UCSD-AML1 (cell line): ENCODE data around the gene NEK2.
"Not testable (repeated sequence)": the region's sequence is repeated elsewhere in the genome, so short reads cannot be mapped to it uniquely, and the experiment has no call there.

Experiments
- DNase-seq: peaks from one replicate; lab custom pipeline; 2025; ENCODE audit not compliant: unreplicated experiment; lab: John Stamatoyannopoulos, UW

The NEK2 gene

GRCh38 chr1:211695135-211695816, 19.9 kb upstream of the NEK2 start:
- peak; percentile 50 for DNase-seq

DNA sequence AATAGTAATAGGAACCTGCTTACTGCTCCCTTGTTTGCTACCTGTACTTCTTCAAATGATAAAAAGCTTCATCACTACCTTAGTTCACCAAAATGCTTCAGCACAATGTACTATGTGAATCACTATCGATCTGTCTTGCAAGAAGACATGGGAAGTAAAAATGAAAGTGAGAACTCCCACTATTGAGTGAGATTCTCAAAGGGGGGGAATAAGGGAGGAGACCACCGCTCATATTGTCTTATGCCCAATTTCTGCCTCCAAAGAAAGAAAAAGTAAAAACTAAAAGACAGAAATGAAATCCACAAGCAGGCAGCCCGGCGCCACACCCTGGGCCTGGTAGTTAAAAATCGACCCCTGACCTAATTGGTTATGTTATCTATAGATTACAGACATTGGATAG, 18.5 kb upstream of the NEK2 start:
- not testable (repeated sequence) for DNase-seq

- DNase-seq = no peak
Measured at GRCh38 chr1:211688421-211688820, 13.0 kb upstream of the NEK2 start.

GRCh38 chr1:211687462-211688215, 12.2 kb upstream of the NEK2 start:
- no peak for DNase-seq

DNA sequence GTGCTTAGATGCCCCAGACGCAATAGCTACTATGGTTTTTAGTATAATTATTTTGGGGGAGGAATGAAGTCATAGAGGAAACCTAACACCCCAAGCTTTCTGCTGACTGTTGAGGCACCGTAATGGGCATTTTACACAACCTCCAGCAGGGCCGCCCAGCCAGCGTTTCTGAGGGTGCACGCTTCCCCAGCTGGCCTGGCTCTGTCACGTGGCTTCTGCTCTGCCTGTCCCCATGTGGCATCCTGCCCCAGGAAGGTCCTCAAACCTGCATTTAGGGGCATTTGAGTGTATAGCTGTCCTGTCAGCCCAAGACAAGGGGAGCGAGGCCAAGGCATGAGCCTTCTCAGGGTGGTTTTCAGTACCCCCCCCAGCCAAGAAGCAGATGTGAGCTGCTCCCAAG, 10.4 kb upstream of the NEK2 start:
- DNase-seq = no peak

DNA sequence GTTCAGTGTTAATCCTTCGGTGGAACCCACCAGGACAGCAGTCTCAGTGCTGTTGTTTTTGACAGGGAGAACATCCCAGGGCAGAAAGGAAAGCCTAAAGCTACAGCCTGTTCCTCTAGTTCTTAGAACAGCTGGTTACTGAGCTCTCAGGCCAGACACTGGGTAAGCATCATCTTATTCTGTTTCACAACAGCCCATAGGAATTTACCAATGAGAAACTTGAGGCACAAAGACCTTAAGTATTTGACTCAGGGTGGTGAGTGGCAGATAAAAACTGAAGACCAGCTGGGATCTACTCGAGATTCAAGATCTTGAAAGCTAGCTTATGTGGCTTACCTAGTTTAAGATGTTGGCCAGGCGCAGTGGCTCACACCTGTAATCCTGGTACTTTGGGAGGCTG, 9.4 kb upstream of the NEK2 start:
- no peak for DNase-seq

DNA sequence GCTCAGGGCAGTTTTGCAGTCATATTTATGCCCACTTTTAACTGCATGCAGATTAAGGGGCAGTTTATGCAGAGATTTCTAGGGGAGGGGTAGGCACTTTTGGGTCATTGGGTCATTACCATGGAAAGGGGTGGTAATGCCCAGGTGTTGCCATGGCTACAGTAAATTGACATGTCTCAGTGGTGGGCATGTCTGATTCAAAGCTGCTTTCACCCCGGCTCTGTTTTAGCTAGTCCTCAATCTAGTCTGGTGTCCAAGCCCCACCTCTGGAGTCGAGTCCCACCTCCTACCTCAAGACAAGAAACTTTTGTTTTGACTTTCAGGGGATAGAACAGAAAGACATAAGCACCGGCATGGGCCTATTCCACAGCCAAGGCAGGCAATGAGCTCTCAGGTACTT, 8.9 kb upstream of the NEK2 start:
- DNase-seq = no peak

GRCh38 chr1:211683396-211684297, 8.2 kb upstream of the NEK2 start:
- DNase-seq = no peak

GRCh38 chr1:211682186-211682585, 6.8 kb upstream of the NEK2 start:
- not testable (repeated sequence) for DNase-seq

- peak; percentile 67 for DNase-seq
Measured at GRCh38 chr1:211680752-211681327, 5.4 kb upstream of the NEK2 start.

DNA sequence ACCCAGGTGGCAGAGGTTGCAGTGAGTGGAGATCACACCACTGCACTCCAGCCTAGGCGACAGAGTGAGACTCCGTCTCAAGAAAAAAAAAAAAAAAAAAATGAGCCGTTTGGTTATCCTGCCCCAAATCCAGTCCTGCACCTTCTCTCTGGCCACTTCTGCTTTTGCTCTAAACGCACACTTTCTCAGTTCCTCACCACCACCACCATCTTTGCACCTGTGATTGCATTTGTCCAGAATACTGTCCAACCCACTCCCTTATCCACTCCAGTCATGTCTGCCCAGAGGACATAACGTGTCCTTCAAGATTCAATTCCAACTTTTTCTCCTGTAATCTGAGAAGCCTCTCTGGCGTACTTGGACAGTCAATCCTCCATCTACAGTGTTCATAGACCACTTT, 2.2 kb upstream of the NEK2 start:
- no peak for DNase-seq

GRCh38 chr1:211676761-211677160, 1.3 kb upstream of the NEK2 start:
- no peak for DNase-seq

DNA sequence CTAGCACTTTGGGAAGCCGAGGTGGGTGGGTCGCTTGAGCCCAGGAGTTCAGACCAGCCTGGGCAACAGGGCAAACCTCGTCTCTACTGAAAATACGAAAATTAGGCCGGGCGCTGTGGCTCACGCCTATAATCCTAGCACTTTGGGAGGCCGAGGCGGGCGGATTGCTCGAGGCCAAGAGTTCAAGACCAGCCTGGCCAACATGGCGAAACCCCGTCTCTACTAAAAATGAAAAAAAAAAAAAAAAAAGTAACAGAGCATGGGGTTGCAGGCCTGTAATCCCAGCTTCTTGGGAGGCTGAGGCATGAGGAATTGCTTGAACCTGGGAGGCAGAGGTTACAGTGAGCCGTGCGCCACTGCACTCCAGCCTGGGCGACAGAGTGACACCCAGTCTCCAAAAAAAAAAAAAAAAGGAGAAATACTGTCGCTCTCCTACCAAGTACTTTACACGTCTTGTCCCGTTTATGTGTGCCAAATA, 724 bp upstream of the NEK2 start:
- DNase-seq = no peak

DNA sequence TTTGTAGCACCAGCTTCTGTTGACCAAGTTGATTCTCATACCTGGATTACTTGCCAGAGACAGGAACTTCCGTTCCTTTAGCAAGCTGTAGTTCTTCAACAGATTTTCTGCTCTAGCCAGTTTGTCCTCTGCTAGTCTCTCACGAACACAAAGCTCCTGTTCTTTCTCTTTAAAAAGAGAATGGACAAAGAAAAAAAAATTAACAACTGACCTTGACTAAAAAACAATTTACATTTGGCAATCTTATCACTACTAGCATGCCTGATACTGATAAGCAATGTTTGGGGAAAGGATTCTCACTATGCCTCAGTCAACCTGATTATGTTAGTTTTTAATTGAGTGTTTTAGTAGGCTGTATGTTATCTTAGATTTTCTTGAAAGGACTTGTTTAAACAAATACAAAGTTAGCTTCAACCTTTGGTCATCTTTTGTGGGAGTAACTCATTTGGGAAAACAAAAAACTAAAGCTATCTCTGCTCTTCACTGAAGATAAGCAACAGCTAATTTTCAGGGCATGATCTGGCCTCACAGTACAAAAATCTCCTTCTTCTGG, 8.3 kb downstream of the NEK2 start:
- DNase-seq = no peak

- DNase-seq = no peak
Measured at GRCh38 chr1:211660718-211661222, 14.7 kb downstream of the NEK2 start.

GRCh38 chr1:211656728-211657127, 18.7 kb downstream of the NEK2 start:
- DNase-seq = no peak

GRCh38 chr1:211654838-211655787, 20.3 kb downstream of the NEK2 start:
- peak; percentile 72 for DNase-seq

GRCh38 chr1:211653959-211654496, 21.4 kb downstream of the NEK2 start:
- DNase-seq = no peak

DNA sequence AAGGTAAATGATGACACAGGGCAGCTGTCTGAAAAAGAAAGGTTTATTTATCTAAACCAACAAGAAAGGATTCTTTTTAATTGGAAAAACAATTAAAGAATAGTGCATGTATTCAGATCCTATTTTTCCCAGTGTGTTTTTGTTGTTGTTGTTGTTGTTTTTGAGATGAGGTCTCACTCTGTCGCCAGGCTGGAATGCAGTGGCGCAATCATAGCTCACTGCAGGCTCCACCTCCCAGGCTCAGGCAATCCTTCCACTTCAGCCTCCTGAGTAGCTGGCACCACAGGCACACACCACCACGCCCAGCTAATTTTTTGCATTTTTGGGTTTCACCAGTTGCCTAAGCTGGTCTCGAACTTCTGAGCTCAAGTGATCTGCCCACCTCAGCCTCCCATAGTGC, 22.1 kb downstream of the NEK2 start:
- no peak for DNase-seq
